Activated T-cell treated with anti-CD3 and anti-CD28 coated beads, Interleukin-2, amount 50 U/mL, for 4 hours (primary cell): ENCODE data around the gene GINS3. TPM values are rescaled to one million over a fixed set of nuclear protein-coding genes. Genes with fewer than 3 reads are reported as not detected.
"Not testable (repeated sequence)": the region's sequence is repeated elsewhere in the genome, so short reads cannot be mapped to it uniquely, and the experiment has no call there.

Source experiments
- ATAC-seq, 2 donors: fragments of 200-7000 bp; cut with Tn5 transposase; one replicate each; pipeline ENCODE4 v1.10.0; 2021
- DNase-seq: peaks from one replicate; pipeline ENCODE4 v3.0.0-alpha.2; 2020
- H3K27me3 Mint-ChIP-seq: one replicate; pipeline ENCODE4 v1.8.0; 2021; ENCODE audit warnings: low read depth, mixed read lengths
- H3K36me3 Mint-ChIP-seq: one replicate; pipeline ENCODE4 v1.8.0; 2022; ENCODE audit warnings: mixed read lengths; ENCODE audit not compliant: insufficient read depth
- H3K4me1 Mint-ChIP-seq: one replicate; pipeline ENCODE4 v1.8.0; 2021; ENCODE audit warnings: low read depth, mixed read lengths
- H3K4me3 Mint-ChIP-seq: one replicate; pipeline ENCODE4 v1.8.0; 2021; ENCODE audit warnings: mild to moderate bottlenecking, moderate library complexity, mixed read lengths
- H3K9me3 Mint-ChIP-seq: one replicate; pipeline ENCODE4 v1.8.0; 2021; ENCODE audit warnings: mixed read lengths
- total RNA-seq, 3 donors: library from RNA; stranded (reverse); gene quantifications; one replicate each; pipeline ENCODE4 v1.2.1, GENCODE V29; 2021

The GINS3 gene
- total RNA-seq, 3 donors from 2014 or later = 20.7 to 23.2 (median 22.1) TPM

DNA sequence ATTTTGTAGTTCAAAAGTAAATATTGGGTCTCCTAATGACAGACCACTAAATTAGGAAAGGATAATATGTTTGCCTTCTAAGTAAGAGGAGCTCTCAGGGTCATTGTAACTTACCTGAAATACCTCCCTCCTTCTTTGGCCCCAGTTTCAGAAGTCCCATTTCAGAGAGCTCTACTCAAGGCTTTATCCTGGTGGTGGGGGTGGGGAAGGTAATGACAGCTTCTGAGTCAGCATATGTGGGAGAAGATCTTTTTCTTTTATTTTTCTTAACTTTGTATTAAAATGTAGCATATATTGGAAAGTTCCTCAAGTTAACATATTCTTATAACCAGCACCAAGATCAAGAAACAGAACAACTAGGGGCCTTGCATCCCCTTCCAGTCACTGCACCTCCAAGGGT lies 16.9 kb upstream of the GINS3 start:
- H3K4me3 Mint-ChIP-seq = no peak overlapping the region

DNA sequence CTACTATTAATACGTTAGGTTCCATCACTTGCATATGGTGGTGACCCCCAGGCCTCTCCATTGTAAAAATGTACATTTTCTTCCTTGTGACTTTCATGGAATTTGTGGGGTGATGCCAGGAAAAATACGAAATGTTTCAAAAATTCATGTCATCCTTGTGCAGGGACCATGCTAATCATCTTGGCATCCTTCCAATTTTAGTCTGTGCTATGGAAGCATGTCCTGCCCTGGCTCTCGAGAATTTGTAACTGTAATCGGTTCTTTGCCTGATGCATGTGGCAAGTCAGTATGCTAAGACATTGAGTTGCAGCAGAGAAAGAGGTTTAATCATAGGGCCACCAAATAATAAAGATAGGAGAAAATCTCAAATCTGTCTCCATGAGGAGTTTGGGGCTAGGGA lies 14.3 kb upstream of the GINS3 start:
- Mint-ChIP-seq H3K9me3 (no peaks in the 10 kb centered on the region), H3K36me3 (no peaks in the 10 kb centered on the region)

More for the DNA sequence above, 16.9 kb upstream of the GINS3 start:
- ATAC-seq = no peak
- DNase-seq = no peak
- no peaks in the 10 kb centered on the region for H3K9me3 Mint-ChIP-seq
- peaks cover 12% of the 10 kb centered on the region for H3K27me3 Mint-ChIP-seq
- no peaks in the 10 kb centered on the region for H3K4me1 Mint-ChIP-seq
- H3K36me3 Mint-ChIP-seq = no peaks in the 10 kb centered on the region

DNA sequence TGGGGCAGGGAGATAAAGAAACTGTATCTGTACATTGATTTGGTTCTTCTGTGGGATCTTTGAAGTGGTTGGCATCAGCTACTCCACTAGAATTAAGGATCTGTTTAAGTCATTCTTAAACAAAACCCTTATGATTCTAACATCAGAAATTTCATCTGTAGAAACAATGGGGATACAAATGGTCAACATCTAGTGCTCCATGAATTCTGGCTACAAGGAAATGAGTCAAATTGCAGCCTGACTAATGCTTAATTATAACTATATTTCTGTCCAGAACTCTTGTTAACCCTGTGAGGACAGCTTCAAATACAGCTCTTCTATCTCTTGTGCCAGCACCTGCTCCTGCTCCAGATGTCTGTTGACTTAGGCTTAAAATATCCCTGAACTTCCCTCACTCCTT lies 13.9 kb upstream of the GINS3 start:
- Mint-ChIP-seq H3K4me3 (no peak overlapping the region), H3K9me3 (no peaks in the 10 kb centered on the region), H3K27me3 (peaks cover 11% of the 10 kb centered on the region), H3K4me1 (no peaks in the 10 kb centered on the region), H3K36me3 (no peaks in the 10 kb centered on the region)
- DNase-seq = no peak
- no peak for ATAC-seq

More for the DNA sequence above, 14.3 kb upstream of the GINS3 start:
- Mint-ChIP-seq H3K27me3 (peaks cover 11% of the 10 kb centered on the region), H3K4me1 (no peaks in the 10 kb centered on the region), H3K4me3 (no peak overlapping the region)
- DNase-seq (no peak), ATAC-seq (no peak)

DNA sequence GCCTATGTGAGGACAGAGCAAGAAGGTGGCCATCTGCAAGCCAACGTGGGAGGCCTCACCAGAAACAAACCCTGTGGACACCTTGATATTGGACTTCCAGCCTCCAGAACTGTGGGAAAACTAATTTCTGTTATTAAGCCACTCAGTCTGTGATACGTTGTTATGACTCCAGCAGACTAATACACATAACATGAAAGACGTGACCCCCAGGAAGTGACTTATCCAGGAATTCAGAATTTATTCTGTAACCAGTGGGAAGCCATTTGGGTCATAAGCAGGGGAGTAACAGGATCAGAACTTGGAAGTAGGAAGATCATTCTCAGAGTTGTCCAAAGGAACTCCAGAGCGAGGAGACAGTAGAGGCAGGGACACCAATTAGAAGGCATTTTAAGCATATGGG lies 12.5 kb upstream of the GINS3 start:
- no peak for ATAC-seq
- Mint-ChIP-seq H3K36me3 (no peaks in the 10 kb centered on the region), H3K27me3 (peaks cover 16% of the 10 kb centered on the region), H3K9me3 (no peaks in the 10 kb centered on the region), H3K4me1 (no peaks in the 10 kb centered on the region), H3K4me3 (no peak overlapping the region)
- DNase-seq = no peak

DNA sequence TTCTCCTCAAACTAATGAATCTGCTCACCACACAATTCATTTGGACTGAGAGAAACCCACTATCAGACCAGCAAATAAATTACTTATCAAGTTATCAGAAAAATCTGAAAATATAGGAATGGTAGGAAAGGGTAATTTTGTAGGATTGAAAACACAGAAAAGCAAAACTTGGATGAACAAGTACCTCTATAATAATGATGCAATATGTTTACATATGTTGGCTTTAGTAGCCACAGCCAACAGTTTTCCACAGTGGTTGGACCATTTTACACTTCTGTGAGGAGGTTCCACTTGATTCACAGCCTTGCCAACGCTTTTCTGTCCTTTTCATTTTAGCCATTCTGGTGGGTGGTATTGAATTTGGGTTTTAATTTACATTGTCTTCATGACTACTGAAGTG lies 10.6 kb upstream of the GINS3 start:
- DNase-seq = no peak
- no peaks in the 10 kb centered on the region for H3K36me3 Mint-ChIP-seq
- H3K4me1 Mint-ChIP-seq = no peaks in the 10 kb centered on the region
- H3K4me3 Mint-ChIP-seq = no peak overlapping the region
- no peak for ATAC-seq
- H3K9me3 Mint-ChIP-seq = no peaks in the 10 kb centered on the region
- H3K27me3 Mint-ChIP-seq = peaks cover 16% of the 10 kb centered on the region

DNA sequence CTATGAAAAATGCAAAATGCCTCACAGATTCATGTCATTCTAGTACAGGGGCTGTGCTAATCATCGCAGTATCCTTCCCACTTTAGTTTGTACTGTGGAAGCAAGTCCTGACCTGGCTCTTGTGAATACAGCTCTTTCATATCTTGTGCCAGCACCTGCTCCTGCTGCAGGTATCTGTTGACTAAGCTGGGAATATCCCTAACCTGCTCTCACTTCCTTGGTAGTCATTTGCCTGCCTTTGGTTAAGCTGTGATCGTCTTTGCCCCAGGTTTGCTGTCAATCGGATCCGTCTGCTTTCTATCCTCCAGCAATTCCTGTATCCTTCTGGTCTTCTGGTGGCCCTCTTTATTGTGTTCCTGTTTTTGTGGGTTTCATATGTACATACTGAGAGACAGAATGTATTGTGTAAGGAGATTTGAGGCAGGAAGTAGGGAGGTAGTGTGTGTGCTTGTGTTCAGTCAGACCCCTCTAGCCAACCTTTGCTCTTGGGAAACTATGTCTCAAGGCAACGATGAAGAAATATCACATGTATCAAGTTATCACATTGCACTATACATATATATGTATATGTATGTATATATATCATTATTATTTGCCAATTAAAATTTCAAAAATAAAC lies 7.7 kb upstream of the GINS3 start:
- H3K9me3 Mint-ChIP-seq = no peaks in the 10 kb centered on the region
- ATAC-seq (no peak), DNase-seq (no peak)

DNA sequence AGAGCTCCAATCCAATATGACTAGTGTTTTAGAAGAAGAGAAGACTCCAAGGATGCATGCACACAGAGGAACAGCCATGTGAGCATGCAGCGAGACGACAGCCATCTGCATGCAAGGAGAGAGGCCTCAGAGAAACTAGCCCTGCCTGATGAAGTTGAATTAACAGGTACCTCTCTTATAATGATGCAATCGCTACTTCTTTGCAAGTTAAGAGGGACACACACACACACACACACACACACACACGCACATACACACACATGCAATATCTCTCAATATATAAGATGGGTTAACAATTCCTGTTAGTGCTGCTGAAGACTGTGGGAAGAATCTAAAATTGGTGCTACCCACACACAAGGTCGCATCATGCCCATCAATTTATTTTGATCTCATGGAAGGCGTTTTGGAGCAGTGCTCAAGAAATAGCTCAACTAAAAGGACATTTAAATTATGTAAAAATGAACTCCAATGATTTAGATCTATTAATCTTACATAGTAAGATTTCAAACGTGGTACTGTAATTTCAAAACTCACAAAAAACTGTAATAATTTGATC lies 7.0 kb upstream of the GINS3 start:
- no peaks in the 10 kb centered on the region for H3K9me3 Mint-ChIP-seq
- no peaks in the 10 kb centered on the region for H3K4me1 Mint-ChIP-seq
- ATAC-seq (no peak), DNase-seq (no peak)
- H3K4me3 Mint-ChIP-seq = no peak overlapping the region
- peaks cover 15% of the 10 kb centered on the region for H3K27me3 Mint-ChIP-seq
- no peaks in the 10 kb centered on the region for H3K36me3 Mint-ChIP-seq

More for the DNA sequence above, 7.7 kb upstream of the GINS3 start:
- Mint-ChIP-seq H3K4me1 (no peaks in the 10 kb centered on the region), H3K27me3 (peaks cover 18% of the 10 kb centered on the region), H3K4me3 (no peak overlapping the region), H3K36me3 (no peaks in the 10 kb centered on the region)

DNA sequence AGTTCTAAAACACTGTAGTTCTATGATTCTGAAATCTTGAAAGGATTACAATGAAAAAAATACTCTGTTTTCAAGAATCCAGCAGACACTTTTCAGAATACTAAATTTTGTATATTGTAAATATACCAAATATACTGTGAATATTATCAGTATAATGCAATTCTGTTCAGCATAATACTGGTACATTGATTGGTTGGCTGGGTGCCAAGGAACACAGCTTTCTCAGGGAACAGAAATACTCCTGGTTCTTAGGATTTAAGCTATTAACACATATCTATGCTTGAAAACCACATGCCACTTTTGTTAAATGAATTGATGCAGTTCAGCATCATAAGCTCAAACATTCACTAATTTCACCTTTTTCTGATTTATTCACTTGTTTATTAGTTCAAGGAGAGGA lies 2.5 kb upstream of the GINS3 start:
- ATAC-seq (no peak), DNase-seq (no peak)
- Mint-ChIP-seq H3K27me3 (peaks cover 3% of the 10 kb centered on the region), H3K36me3 (no peaks in the 10 kb centered on the region), H3K4me3 (no peak overlapping the region), H3K4me1 (peaks cover 15% of the 10 kb centered on the region), H3K9me3 (no peaks in the 10 kb centered on the region)

DNA sequence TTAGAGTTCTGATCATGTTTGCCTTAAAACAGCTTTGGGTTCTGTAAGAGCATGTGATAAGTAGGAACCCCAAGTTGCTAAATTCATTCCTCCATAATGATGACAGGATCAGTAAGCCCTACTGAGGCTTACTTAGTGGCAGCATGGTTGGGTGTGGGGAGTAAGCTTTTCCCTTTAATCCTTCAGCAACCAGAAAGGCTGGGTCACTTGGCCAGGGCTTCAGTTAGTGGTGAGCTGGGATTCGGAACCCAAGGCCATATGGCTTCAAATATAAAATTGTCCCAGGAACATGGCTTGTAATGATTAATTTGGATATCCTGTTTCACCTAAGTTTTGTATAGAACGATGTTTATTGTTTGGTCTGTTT lies 850 bp downstream of the GINS3 start:
- peaks cover 3% of the 10 kb centered on the region for H3K36me3 Mint-ChIP-seq

DNA sequence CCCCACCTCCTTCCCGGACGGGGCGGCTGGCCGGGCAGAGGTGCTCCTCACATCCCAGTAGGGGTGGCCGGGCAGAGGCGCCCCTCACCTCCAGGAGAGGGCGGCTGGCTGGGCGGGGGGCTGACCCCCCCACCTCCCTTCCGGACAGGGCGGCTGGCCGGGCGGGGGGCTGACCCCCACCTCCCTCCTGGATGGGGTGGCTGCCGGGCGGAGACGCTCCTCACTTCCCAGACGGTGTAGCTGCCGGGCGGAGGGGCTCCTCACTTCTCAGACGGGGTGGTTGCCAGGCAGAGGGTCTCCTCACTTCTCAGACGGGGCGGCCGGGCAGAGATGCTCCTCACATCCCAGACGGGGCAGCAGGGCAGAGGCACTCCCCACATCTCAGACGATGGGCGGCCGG lies 4.6 kb downstream of the GINS3 start:
- H3K36me3 Mint-ChIP-seq, H3K4me3 Mint-ChIP-seq, DNase-seq, H3K9me3 Mint-ChIP-seq, H3K27me3 Mint-ChIP-seq, ATAC-seq: not testable (repeated sequence)
- H3K4me1 Mint-ChIP-seq = peaks cover 11% of the 10 kb centered on the region

More for the DNA sequence above, 850 bp downstream of the GINS3 start:
- Mint-ChIP-seq H3K4me3 (peak overlapping the region; percentile 96), H3K4me1 (peaks cover 15% of the 10 kb centered on the region), H3K9me3 (no peaks in the 10 kb centered on the region), H3K27me3 (peaks cover 3% of the 10 kb centered on the region)
- no peak for DNase-seq
- ATAC-seq = no peak

DNA sequence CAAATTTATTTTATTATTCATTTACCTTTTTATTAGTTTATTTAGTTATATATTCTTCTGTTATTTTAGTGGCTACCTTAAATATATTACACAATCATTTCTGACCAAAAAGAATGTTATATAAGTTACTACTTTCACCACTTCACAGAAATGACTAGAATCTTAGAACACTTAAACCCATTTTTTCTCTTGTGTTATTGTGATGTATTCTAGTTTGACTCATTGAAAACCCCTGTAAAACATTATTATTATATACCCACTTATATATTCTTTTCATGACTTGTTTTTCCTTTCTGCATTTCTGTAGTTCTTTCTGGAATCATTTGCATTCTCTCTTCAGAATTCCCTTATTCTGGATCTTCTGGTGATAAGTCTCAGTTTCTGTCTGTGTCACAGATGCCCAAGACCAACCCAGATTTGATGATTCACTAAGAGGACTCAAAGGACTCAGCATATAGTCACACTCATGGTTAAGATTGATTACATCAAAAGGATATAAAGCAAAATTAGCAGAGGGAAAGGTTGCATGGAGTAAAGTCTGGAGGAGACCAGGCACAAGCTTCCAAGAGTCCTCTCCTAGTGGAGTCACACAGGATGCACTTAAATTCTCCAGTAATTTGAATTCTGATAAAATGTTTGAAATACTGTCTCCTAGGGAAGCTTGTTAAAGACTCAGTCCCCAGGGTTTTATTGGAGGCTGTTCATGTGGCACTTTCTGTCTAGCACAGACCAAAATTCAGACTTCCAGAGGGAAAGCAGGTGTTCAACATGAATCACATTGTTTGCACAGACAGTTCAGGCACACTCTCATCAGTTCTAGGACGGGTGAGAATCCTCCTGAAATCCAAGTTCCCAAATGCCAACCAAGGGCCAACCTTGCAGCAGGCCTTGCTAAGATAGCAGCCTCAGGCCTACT lies 7.7 kb downstream of the GINS3 start:
- Mint-ChIP-seq H3K36me3 (peaks cover 16% of the 10 kb centered on the region), H3K4me1 (no peaks in the 10 kb centered on the region), H3K4me3 (no peak overlapping the region), H3K27me3 (no peaks in the 10 kb centered on the region), H3K9me3 (no peaks in the 10 kb centered on the region)
- ATAC-seq (peak; percentile 63 to 69), DNase-seq (no peak)

DNA sequence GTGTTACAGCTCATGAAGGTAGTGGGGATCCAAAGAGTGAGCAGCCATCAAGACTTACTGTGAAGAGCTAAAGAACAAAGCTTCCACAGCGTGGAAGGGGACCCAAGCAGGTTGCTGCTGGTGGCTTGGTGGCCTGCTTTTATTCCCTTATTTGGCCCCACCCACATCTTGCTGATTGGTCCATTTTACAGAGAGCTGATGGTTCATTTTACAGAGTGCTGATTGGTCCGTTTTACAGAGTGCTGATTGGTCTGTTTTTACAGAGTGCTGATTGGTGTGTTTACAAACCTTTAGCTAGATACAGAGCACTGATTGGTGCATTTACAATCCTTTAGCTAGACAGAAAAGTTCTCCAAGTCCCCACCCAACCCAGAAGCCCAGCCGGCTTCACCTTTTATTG lies 9.0 kb downstream of the GINS3 start:
- H3K27me3 Mint-ChIP-seq, ATAC-seq, DNase-seq, H3K4me1 Mint-ChIP-seq, H3K4me3 Mint-ChIP-seq, H3K9me3 Mint-ChIP-seq: not testable (repeated sequence)
- H3K36me3 Mint-ChIP-seq = peaks cover 13% of the 10 kb centered on the region

DNA sequence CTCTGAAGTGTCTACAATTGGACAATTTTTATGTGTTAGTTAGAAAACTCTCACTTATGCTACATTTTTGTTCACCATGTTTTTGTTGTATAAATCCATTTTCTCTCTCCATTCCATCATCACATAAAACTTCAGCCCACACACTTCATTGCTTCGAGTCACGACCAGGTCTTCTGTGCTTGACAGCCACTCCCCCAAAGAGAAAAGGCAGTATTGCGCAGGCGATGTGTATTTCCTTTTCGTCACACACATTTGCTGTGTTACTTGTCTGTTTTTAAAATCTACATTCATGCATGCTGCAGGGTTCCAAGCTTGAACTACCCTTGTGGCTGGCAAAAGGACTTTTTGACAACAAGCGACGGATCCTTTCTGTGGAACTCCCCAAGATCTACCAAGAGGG lies 10.5 kb downstream of the GINS3 start:
- Mint-ChIP-seq H3K36me3 (peaks cover 13% of the 10 kb centered on the region), H3K9me3 (no peaks in the 10 kb centered on the region), H3K4me3 (no peak overlapping the region), H3K27me3 (no peaks in the 10 kb centered on the region), H3K4me1 (no peaks in the 10 kb centered on the region)
- DNase-seq (no peak), ATAC-seq (no peak)

DNA sequence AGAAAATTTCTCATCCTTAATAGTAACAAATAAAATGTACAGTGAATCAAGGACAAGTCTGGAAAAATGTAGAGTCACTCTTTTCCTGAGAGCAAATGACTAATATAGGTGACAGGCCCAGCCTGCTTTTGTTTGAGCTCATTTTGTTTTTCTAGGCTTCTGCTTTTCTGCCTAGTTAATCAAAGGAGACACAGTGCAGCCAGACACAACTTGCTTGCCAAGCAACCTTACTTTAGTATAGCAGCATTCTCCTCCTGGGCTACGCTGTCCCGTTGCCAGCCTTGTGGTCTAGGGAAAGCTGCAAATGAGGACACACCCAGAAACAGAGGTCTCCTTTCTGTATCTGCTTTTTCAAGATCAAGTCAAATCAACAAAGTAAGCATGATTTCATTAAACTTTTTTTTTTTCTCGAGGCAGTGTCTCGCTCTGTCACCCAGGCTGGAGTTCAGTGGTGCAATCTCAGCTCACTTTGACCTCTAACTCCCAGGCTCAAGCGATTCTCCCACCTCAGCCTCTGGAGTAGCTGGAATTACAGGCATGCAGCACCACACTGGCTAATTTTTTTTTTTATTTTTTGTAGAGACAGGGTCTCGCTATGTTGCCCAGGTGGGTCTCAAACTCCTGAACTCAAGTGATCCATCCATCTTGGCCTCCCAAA lies 17.2 kb downstream of the GINS3 start:
- H3K4me3 Mint-ChIP-seq = no peak overlapping the region
- DNase-seq (no peak), ATAC-seq (no peak)
- H3K27me3 Mint-ChIP-seq = no peaks in the 10 kb centered on the region
- H3K4me1 Mint-ChIP-seq = no peaks in the 10 kb centered on the region
- no peaks in the 10 kb centered on the region for H3K9me3 Mint-ChIP-seq
- peaks cover under 1% of the 10 kb centered on the region for H3K36me3 Mint-ChIP-seq
